B cell (primary cell): ENCODE data around the gene DAG1. TPM values are rescaled to one million over a fixed set of nuclear protein-coding genes. Genes with fewer than 3 reads are reported as not detected.

Experiments used
- ATAC-seq: fragments of 200-7000 bp; cut with Tn5 transposase; one replicate; pipeline ENCODE4 v1.10.0; 2021; ENCODE audit warnings: low read depth, mild to moderate bottlenecking, moderate number of reproducible peaks, moderate library complexity
- CTCF ChIA-PET: fragments of 350-600 bp; sonication (Branson Sonifier 250); formaldehyde crosslinking; loops from one replicate; lab custom pipeline; 2021; ENCODE audit warnings: antibody characterized with exemption, inconsistent platforms; lab: Charles Lee
- POLR2A ChIA-PET: fragments of 350-600 bp; sonication (Branson Sonifier 250); formaldehyde crosslinking; loops from one replicate; lab custom pipeline; 2021; ENCODE audit warnings: antibody characterized with exemption; lab: Charles Lee
- DNase-seq: peaks from one replicate; pipeline ENCODE4 v3.0.0; 2013
- H2AFZ ChIP-seq: 2 replicates; pipeline ENCODE4 v1.6.1; 2012; ENCODE audit warnings: mild to moderate bottlenecking, low read depth, low read length; ENCODE audit not compliant: insufficient read depth, poor library complexity, severe bottlenecking
- H3K27ac ChIP-seq, 2 donors: 1 replicate in 1 of 2; 2 replicates in 1 of 2; pipeline ENCODE4 v1.5.1; 2012 to 2013; ENCODE audit warnings: low read length in 2 of 2, mild to moderate bottlenecking in 2 of 2, moderate library complexity in 1 of 2
- H3K27me3 ChIP-seq, 4 experiments: fragments of 200-600 bp in 1 of 4; sonication (generic) in 1 of 4; replicated peaks in 1 of 4; 1 replicate in 2 of 4; 2 replicates in 2 of 4; pipeline versions ENCODE4 v1.6.1 to v1.7.0; 2013 to 2016; ENCODE audit warnings: low read length in 3 of 4, mild to moderate bottlenecking in 2 of 4, mixed read lengths in 1 of 4, moderate library complexity in 1 of 4; ENCODE audit not compliant: insufficient read depth in 4 of 4, control insufficient read depth in 3 of 4; ENCODE audit errors: control extremely low read depth in 1 of 4
- H3K36me3 ChIP-seq, 2 experiments: replicated peaks in 1 of 2; 1 replicate in 1 of 2; 2 replicates in 1 of 2; pipeline versions ENCODE4 v1.6.1 to v1.7.1; 2013; ENCODE audit warnings: low read length in 1 of 2; ENCODE audit not compliant: insufficient read depth in 2 of 2, control insufficient read depth in 1 of 2; ENCODE audit errors: control extremely low read depth in 1 of 2, extremely low read depth in 1 of 2
- H3K4me1 ChIP-seq, 2 donors: fragments of 200-600 bp in 1 of 2; sonication (generic) in 1 of 2; 1 replicate in 1 of 2; 2 replicates in 1 of 2; pipeline versions ENCODE4 v1.5.1 to v1.6.1; 2013 to 2017; ENCODE audit warnings: low read length in 2 of 2; ENCODE audit not compliant: control insufficient read depth in 2 of 2, insufficient read depth in 2 of 2
- H3K4me2 ChIP-seq: replicated peaks from 2 replicates; pipeline ENCODE3; 2012; ENCODE audit warnings: mild to moderate bottlenecking, low read depth, low read length; ENCODE audit not compliant: poor library complexity, severe bottlenecking
- H3K4me3 ChIP-seq, 5 experiments: fragments of 200-600 bp in 1 of 5; sonication (generic) in 1 of 5; 1 replicate in 3 of 5; 2 replicates in 2 of 5; pipeline versions ENCODE4 v1.5.1 to v1.7.0; 2011 to 2016; ENCODE audit warnings: low read length in 4 of 5, mild to moderate bottlenecking in 4 of 5, low read depth in 2 of 5, control low read depth in 1 of 5, moderate library complexity in 1 of 5; ENCODE audit not compliant: insufficient read depth in 1 of 5; ENCODE audit errors: control extremely low read depth in 1 of 5, extremely low read depth in 1 of 5
- H3K79me2 ChIP-seq: fragments of 200-600 bp; sonication (generic); one replicate; pipeline ENCODE4 v1.6.0; 2016; ENCODE audit warnings: low read length; ENCODE audit not compliant: control insufficient read depth, insufficient read depth
- H3K9ac ChIP-seq: fragments of 200-600 bp; sonication (generic); 2 replicates; pipeline ENCODE4 v1.6.1; 2017; ENCODE audit warnings: mild to moderate bottlenecking, low read length, moderate library complexity
- H3K9me3 ChIP-seq, 3 donors: one replicate each; pipeline versions ENCODE4 v1.6.1 to v1.7.1; 2013; ENCODE audit warnings: low read length in 2 of 3; ENCODE audit not compliant: control insufficient read depth in 2 of 3, insufficient read depth in 1 of 3; ENCODE audit errors: control extremely low read depth in 1 of 3
- H4K20me1 ChIP-seq: 2 replicates; pipeline ENCODE4 v1.6.0; 2012; ENCODE audit warnings: mild to moderate bottlenecking, low read length; ENCODE audit not compliant: insufficient read depth, control insufficient read depth, poor library complexity, severe bottlenecking
- H3K27ac Mint-ChIP-seq: one replicate; pipeline ENCODE4 v1.8.0; 2021; ENCODE audit warnings: mixed read lengths
- H3K27me3 Mint-ChIP-seq: one replicate; pipeline ENCODE4 v1.8.0; 2021; ENCODE audit warnings: mixed read lengths
- H3K4me1 Mint-ChIP-seq: one replicate; pipeline ENCODE4 v1.8.0; 2021; ENCODE audit warnings: mixed read lengths
- H3K4me3 Mint-ChIP-seq: one replicate; pipeline ENCODE4 v1.8.0; 2021; ENCODE audit warnings: mixed read lengths
- H3K9me3 Mint-ChIP-seq: one replicate; pipeline ENCODE4 v1.8.0; 2022; ENCODE audit warnings: mixed read lengths; ENCODE audit not compliant: insufficient read depth
- EZH2 ChIP-seq: IDR thresholded peaks from 2 replicates; pipeline ENCODE4 v1.6.1; 2012; ENCODE audit warnings: borderline replicate concordance, low read depth, mild to moderate bottlenecking, moderate library complexity, low read length; ENCODE audit not compliant: insufficient read depth, poor library complexity, severe bottlenecking
- WGBS: methylation state at CpG from one replicate; pipeline ENCODE4 v1.1.5; 2013; ENCODE audit warnings: missing lambda C conversion rate; ENCODE audit not compliant: insufficient coverage; 5-methylcytosine and 5-hydroxymethylcytosine counted together
- intact Hi-C: fragments of 100-400 bp; cut with micrococcal nuclease; formaldehyde crosslinking; loops from one replicate; pipeline ENCODE4 v1.10.0; 2022
- polyA plus RNA-seq: library from polyadenylated mRNA; depleted of rRNA; stranded (reverse); fragments of >200 nt; gene quantifications from 2 replicates; pipeline ENCODE4 v1.2.3, GENCODE V29; 2012
- total RNA-seq, 2 donors: library from RNA; stranded (reverse); fragments of 120-200 nt in 1 of 2; gene quantifications; 1 replicate in 1 of 2; 2 replicates in 1 of 2; pipeline versions ENCODE4 v1.2.3 to v1.2.4, GENCODE V29; 2013 to 2022
- TF ChIP-seq, protein P1 (sequence below): fragments of 200-600 bp; IDR thresholded peaks from one replicate; pipeline ENCODE4 v1.8.0; 2022; ENCODE audit warnings: antibody characterized with exemption, mild to moderate bottlenecking

The DAG1 gene
- total and polyA plus RNA-seq, 2 donors (not counting 1 experiment from before 2014, with no cell fraction given) = 9.6 to 27.2 TPM

DNA sequence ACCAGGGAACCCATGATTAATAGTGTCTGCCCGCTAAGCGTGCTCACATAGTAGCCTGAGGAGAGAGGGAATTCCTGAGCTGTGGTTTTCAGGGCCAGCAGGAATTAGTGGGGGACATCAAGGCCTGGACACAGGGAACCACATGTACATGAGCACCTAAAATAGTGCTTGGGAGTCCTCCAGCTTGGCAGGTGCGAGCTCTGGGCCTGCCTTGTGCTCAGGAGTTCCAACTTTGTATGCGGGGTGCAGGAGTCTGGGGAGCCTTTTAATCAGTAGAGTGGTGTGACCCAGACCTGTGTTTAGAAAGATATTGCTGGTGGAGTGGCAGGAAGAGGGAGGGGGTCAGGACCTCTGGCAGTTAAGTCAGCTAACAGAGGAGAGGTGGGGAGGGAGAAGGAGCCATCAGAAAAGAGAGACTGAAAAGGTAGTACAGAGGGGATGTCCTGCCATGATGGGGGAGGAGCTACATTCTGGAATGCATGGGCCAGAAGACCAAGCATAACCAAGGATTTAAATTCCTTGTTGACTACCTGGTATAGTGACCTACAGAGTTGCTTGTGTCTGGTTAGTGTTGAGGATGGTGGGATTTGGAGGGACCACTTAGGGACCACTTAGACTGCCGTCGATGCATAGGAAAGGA, 1.9 kb downstream of the DAG1 start:
- TF ChIP-seq EZH2 = no peak
- TF ChIP-seq, protein P1, sequence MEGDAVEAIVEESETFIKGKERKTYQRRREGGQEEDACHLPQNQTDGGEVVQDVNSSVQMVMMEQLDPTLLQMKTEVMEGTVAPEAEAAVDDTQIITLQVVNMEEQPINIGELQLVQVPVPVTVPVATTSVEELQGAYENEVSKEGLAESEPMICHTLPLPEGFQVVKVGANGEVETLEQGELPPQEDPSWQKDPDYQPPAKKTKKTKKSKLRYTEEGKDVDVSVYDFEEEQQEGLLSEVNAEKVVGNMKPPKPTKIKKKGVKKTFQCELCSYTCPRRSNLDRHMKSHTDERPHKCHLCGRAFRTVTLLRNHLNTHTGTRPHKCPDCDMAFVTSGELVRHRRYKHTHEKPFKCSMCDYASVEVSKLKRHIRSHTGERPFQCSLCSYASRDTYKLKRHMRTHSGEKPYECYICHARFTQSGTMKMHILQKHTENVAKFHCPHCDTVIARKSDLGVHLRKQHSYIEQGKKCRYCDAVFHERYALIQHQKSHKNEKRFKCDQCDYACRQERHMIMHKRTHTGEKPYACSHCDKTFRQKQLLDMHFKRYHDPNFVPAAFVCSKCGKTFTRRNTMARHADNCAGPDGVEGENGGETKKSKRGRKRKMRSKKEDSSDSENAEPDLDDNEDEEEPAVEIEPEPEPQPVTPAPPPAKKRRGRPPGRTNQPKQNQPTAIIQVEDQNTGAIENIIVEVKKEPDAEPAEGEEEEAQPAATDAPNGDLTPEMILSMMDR = no peak
- peaks cover 25% of the 10 kb centered on the region for H3K4me1 Mint-ChIP-seq
- no peaks in the 10 kb centered on the region for H3K27me3 Mint-ChIP-seq
- H3K27ac ChIP-seq = peak overlapping the region; percentile 9 to 94
- H3K4me3 Mint-ChIP-seq = peak overlapping the region; percentile 95
- no peak overlapping the region for H3K4me3 ChIP-seq
- ChIA-PET CTCF (interaction anchor here (0.6 kb wide), 1 partner anchor 486 kb away, joined by 3 read pairs; no protein-coding TSS in a partner anchor), POLR2A (interaction anchor here (2.6 to 2.8 kb wide), 2 partner anchors 60 to 132 kb away, joined by 8 to 16 read pairs; partner anchors contain the start of genes RHOA, TCTA and USP4)
- H3K4me1 ChIP-seq = peaks cover 22 to 24% of the 10 kb centered on the region in 2 donors
- DNase-seq (no peak), ATAC-seq (no peak)
- H3K36me3 ChIP-seq = peaks cover 0 to 11% of the 10 kb centered on the region in 2 experiments
- no peak overlapping the region for H2AFZ ChIP-seq
- 100% methylated on average over 6 of the region's 6 CpGs for WGBS
- peaks cover 40% of the 10 kb centered on the region for H4K20me1 ChIP-seq
- no peaks in the 10 kb centered on the region for H3K9me3 Mint-ChIP-seq
- H3K27ac Mint-ChIP-seq = peak overlapping the region; percentile 94
- H3K4me2 ChIP-seq = peak overlapping the region; percentile 93
- H3K9me3 ChIP-seq = no peaks in the 10 kb centered on the region
- intact Hi-C loops = loop anchor here (2.0 to 10.0 kb wide), 6 partner anchors 451 to 1690 kb away; partner anchors contain the start of genes PFKFB4, PRKAR2A, RBM6 and SLC25A20
- H3K9ac ChIP-seq = peak overlapping the region; percentile 87
- no peaks in the 10 kb centered on the region for H3K27me3 ChIP-seq
- H3K79me2 ChIP-seq = peaks cover 57% of the 10 kb centered on the region

DNA sequence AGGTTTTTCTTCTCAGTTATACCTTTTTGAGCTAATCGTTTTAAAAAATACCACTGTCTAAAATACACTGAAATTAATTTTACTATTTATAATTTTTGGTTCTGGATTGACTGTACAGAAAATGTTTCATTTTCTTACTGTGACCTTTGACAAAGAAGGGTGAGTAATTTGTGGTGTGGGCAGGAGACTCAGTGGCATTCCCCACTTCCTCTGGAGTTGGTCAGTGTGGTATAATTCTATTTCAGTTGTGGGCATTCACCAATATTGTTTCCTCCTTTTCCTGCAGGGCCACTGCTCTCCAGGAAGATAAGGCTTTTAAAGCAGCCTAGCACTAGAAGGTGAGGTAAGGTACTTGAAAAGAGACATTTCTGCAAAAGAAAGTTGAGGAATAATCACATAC, 6.5 kb downstream of the DAG1 start:
- no peaks in the 10 kb centered on the region for H3K9me3 ChIP-seq
- no peak for TF ChIP-seq EZH2
- intact Hi-C loops = loop anchor here (10.0 kb wide), 1 partner anchor 632 kb away; the partner anchor contains the start of gene PRKAR2A
- ATAC-seq = no peak
- Mint-ChIP-seq H3K9me3 (no peaks in the 10 kb centered on the region), H3K4me1 (peaks cover 12% of the 10 kb centered on the region), H3K4me3 (no peak overlapping the region), H3K27me3 (no peaks in the 10 kb centered on the region), H3K27ac (peak overlapping the region; percentile 3)
- CTCF ChIA-PET = no interaction called here
- no peaks in the 10 kb centered on the region for H3K27me3 ChIP-seq
- H3K4me3 ChIP-seq = no peak overlapping the region
- H3K36me3 ChIP-seq = peaks cover 0 to 25% of the 10 kb centered on the region in 2 experiments
- peaks cover 7% of the 10 kb centered on the region in 2 donors for H3K4me1 ChIP-seq
- no peak overlapping the region for H3K9ac ChIP-seq
- DNase-seq = no peak
- no peak overlapping the region for H2AFZ ChIP-seq
- POLR2A ChIA-PET = no interaction called here
- H3K79me2 ChIP-seq = peaks cover 92% of the 10 kb centered on the region
- no CpG with 5 or more reads among the region's 1 CpG for WGBS
- no peak overlapping the region for H3K27ac ChIP-seq
- H4K20me1 ChIP-seq = peaks cover 40% of the 10 kb centered on the region
- no peak overlapping the region for H3K4me2 ChIP-seq
